K562 (cell line): ENCODE measurements around the gene GSS. TPM values are rescaled to one million over a fixed set of nuclear protein-coding genes. Genes with fewer than 3 reads are reported as not detected.
A peak's percentile ranks its signal among the peaks of the same experiment; 100 is the strongest.

Experiments
- ATAC-seq: fragments of 200-7000 bp; cut with Tn5 transposase; 3 replicates; pipeline ENCODE4 v1.9.1; 2020; ENCODE audit warnings: moderate library complexity
- BruUV-seq: library from RNA; stranded (reverse); fragments of 400-500 nt; replicated peaks from 2 replicates; lab custom pipeline; 2021; lab: Mats Ljungman, UMichigan
- CTCF ChIA-PET: fragments of 300-600 bp; formaldehyde crosslinking; extraction: SDS; loops from one replicate; lab custom pipeline; 2021; ENCODE audit warnings: low intra/inter-chr PET ratio; lab: Yijun Ruan, JAX
- POLR2A ChIA-PET: fragments of 300-600, 350-650 bp; sonication (Branson Sonifier 250); formaldehyde crosslinking; extraction: SDS; loops from one replicate; lab custom pipeline; 2021; ENCODE audit warnings: antibody characterized with exemption, inconsistent platforms; lab: Yijun Ruan, JAX
- DNase-seq, 4 experiments: peaks; one replicate each; pipeline versions ENCODE4 v3.0.0 to v3.0.0-alpha.2; 2011 to 2018; ENCODE audit warnings: low spot score in 3 of 4, mixed read lengths in 3 of 4; ENCODE audit errors: extremely low read depth in 1 of 4
- FAIRE-seq: peaks from 2 replicates; lab custom pipeline; 2011; peaks lifted over from hg19 to GRCh38; lab: Jason Lieb, UNC
- H2AFZ ChIP-seq: 2 replicates; pipeline ENCODE4 v1.6.0; 2011; ENCODE audit warnings: low read depth, low read length, control low read depth, inconsistent platforms
- H3K27ac ChIP-seq: fragments of 200-600 bp; 3 replicates; pipeline ENCODE4 v1.8.0; 2011; ENCODE audit warnings: low read depth, mild to moderate bottlenecking, control low read depth, inconsistent platforms, low read length, moderate library complexity, mixed read lengths; ENCODE audit errors: extremely low read depth
- H3K27me3 ChIP-seq, 2 experiments: fragments of 300-600 bp in 1 of 2; 2 replicates in 1 of 2; 3 replicates in 1 of 2; pipeline versions ENCODE4 v1.6.0 to v1.8.0; 2011; ENCODE audit warnings: inconsistent platforms in 2 of 2, low read length in 2 of 2, mild to moderate bottlenecking in 1 of 2, mixed read lengths in 1 of 2, moderate library complexity in 1 of 2; ENCODE audit not compliant: control insufficient read depth in 2 of 2, insufficient read depth in 2 of 2
- H3K36me3 ChIP-seq: fragments of 300-600 bp; 3 replicates; pipeline ENCODE4 v1.8.0; 2011; ENCODE audit warnings: mild to moderate bottlenecking, low read length, inconsistent platforms; ENCODE audit not compliant: control insufficient read depth, insufficient read depth
- H3K4me1 ChIP-seq, 2 experiments: fragments of 200-600 bp in 1 of 2; replicated peaks in 1 of 2; 2 replicates in 1 of 2; 3 replicates in 1 of 2; pipeline versions ENCODE4 v1.5.1 to v1.8.0; 2011; ENCODE audit warnings: inconsistent platforms in 2 of 2, low read length in 2 of 2, mild to moderate bottlenecking in 1 of 2, mixed read lengths in 1 of 2, moderate library complexity in 1 of 2; ENCODE audit not compliant: control insufficient read depth in 2 of 2, insufficient read depth in 2 of 2
- H3K4me2 ChIP-seq: 2 replicates; pipeline ENCODE4 v1.6.1; 2011; ENCODE audit warnings: low read length, control low read depth, inconsistent platforms, mixed read lengths; ENCODE audit not compliant: insufficient read depth
- H3K4me3 ChIP-seq: fragments of 200-600 bp; sonication (generic), shearing (Covaris generic); 2 replicates; pipeline ENCODE4 v1.5.1; 2016; ENCODE audit warnings: control low read depth, inconsistent platforms
- H3K79me2 ChIP-seq: fragments of 200-600 bp; 3 replicates; pipeline ENCODE4 v1.8.0; 2011; ENCODE audit warnings: low read length, inconsistent platforms; ENCODE audit not compliant: control insufficient read depth, insufficient read depth
- H3K9ac ChIP-seq, 2 experiments: 2 replicates each; pipeline versions ENCODE4 v1.6.0 to v1.6.1; 2011; ENCODE audit warnings: low read depth in 2 of 2, low read length in 2 of 2, control low read depth in 1 of 2, inconsistent platforms in 1 of 2, mild to moderate bottlenecking in 1 of 2, mixed read lengths in 1 of 2; ENCODE audit not compliant: insufficient read depth in 1 of 2
- H3K9me1 ChIP-seq: one replicate; pipeline ENCODE4 v1.6.0; 2011; ENCODE audit warnings: inconsistent platforms, mild to moderate bottlenecking, low read length, moderate library complexity; ENCODE audit not compliant: control insufficient read depth, insufficient read depth
- H3K9me3 ChIP-seq: replicated peaks from 2 replicates; pipeline ENCODE4 v1.5.1; 2011; ENCODE audit warnings: low read depth, low read length, inconsistent platforms; ENCODE audit not compliant: control insufficient read depth, insufficient read depth
- H4K20me1 ChIP-seq: replicated peaks from 2 replicates; pipeline ENCODE4 v1.6.1; 2011; ENCODE audit warnings: low read length, inconsistent platforms, mixed read lengths; ENCODE audit not compliant: control insufficient read depth, insufficient read depth
- BACH1 ChIP-seq: fragments of 200-800 bp; sonication (Bioruptor generic); IDR thresholded peaks from 2 replicates; pipeline ENCODE4 v1.6.1; 2016; ENCODE audit warnings: missing genetic modification characterization, missing compliant biosample characterization
- BRCA1 ChIP-seq, 2 experiments: fragments of 450-650 bp in 1 of 2; sonication (generic) in 1 of 2; formaldehyde crosslinking in 1 of 2; IDR thresholded peaks; 2 replicates each; pipeline versions ENCODE4 v1.5.0 to v1.6.1; 2017 to 2020; ENCODE audit warnings: mild to moderate bottlenecking in 1 of 2, missing genetic modification reagents in 1 of 2
- CHD4 ChIP-seq: fragments of 200-600 bp; sonication (generic); IDR thresholded peaks from 3 replicates; pipeline ENCODE4 v1.6.1; 2012; ENCODE audit warnings: low read depth, mild to moderate bottlenecking, mixed read lengths, low read length, inconsistent platforms; ENCODE audit not compliant: insufficient read depth, insufficient replicate concordance, poor library complexity, severe bottlenecking
- CUX1 ChIP-seq: fragments of 200-800 bp; sonication (Bioruptor generic); IDR thresholded peaks from 2 replicates; pipeline ENCODE4 v1.6.1; 2016; ENCODE audit warnings: missing genetic modification characterization, missing compliant biosample characterization
- HNRNPH1 ChIP-seq: fragments of 200-400 bp; formaldehyde crosslinking; optimal IDR thresholded peaks from 2 replicates; pipeline ENCODE3; 2017; ENCODE audit warnings: low read depth, mild to moderate bottlenecking, low read length, moderate library complexity
- PHF8 ChIP-seq: fragments of 200-600 bp; sonication (generic); IDR thresholded peaks from 2 replicates; pipeline ENCODE4 v1.6.1; 2012; ENCODE audit warnings: mixed run types, mild to moderate bottlenecking, inconsistent platforms, low read length, moderate library complexity, borderline replicate concordance
- TSC22D4 ChIP-seq: fragments of 450-650 bp; IDR thresholded peaks from 2 replicates; pipeline ENCODE4 v1.6.1; 2016; ENCODE audit warnings: missing genetic modification characterization, missing biosample characterization, control low read depth
- ZNF316 ChIP-seq: fragments of 450-650 bp; IDR thresholded peaks from 2 replicates; pipeline ENCODE4 v1.6.1; 2016
- ZNF324 ChIP-seq: fragments of 250-450 bp; sonication (Bioruptor Pico); IDR thresholded peaks from 2 replicates; pipeline ENCODE4 v1.4.0; 2020; ENCODE audit warnings: mild to moderate bottlenecking
- in situ Hi-C: fragments of 300-500 bp; cut with MboI; formaldehyde crosslinking; loops from 4 replicates; pipeline ENCODE4 v1.15.0; 2018; ENCODE audit warnings: inconsistent platforms, mixed read lengths
- intact Hi-C: fragments of 100-400 bp; cut with micrococcal nuclease; formaldehyde crosslinking; loops from 2 replicates; pipeline ENCODE4 v1.14.2; 2022
- polyA plus RNA-seq, 8 experiments: library from polyadenylated mRNA; depleted of rRNA in 4 of 8; stranded (reverse) in 5 of 8; unstranded in 3 of 8; fragments of >200 nt; fragmentation: Nextera tagmentation in 2 of 8; fragmentation: Illumina TruSeq in 1 of 8; extraction: Ambion mirVana in 2 of 8; extraction: Trizol in 1 of 8; gene quantifications; 2 replicates each; pipeline versions ENCODE4 v1.2.1 to v1.2.3, GENCODE V29; 2011 to 2014; ENCODE audit warnings: inconsistent platforms in 1 of 8, missing spikeins in 1 of 8
- total RNA-seq, 7 experiments: library from RNA; depleted of rRNA in 6 of 7; stranded (reverse); fragments of >200 nt in 6 of 7; fragmentation: Illumina TruSeq in 2 of 7; extraction: Trizol in 2 of 7; gene quantifications; 2 replicates each; pipeline versions ENCODE4 v1.2.1 to v1.2.3, GENCODE V29; 2011 to 2021; ENCODE audit warnings: low replicate concordance in 1 of 7
- TF ChIP-seq, protein P1 (sequence below), 2 experiments: fragments of 150-350 bp in 1 of 2; IDR thresholded peaks; 2 replicates each; pipeline ENCODE4 v1.6.1; 2012 to 2016; ENCODE audit warnings: low read depth in 2 of 2, low read length in 2 of 2, mild to moderate bottlenecking in 1 of 2, moderate library complexity in 1 of 2
- TF ChIP-seq, protein P2 (sequence below): fragments of 450-650 bp; IDR thresholded peaks from 2 replicates; pipeline ENCODE4 v1.6.1; 2018; ENCODE audit warnings: mild to moderate bottlenecking, low read depth; ENCODE audit not compliant: partially characterized antibody

The GSS gene
- total and polyA plus RNA-seq, 9 of the 15 experiments (the other 6 are each of a cell fraction or from before 2014, with no cell fraction given): 18.4 to 165 (median 89.4) TPM

- FAIRE-seq: peak; percentile 15
These were observed 7.6 kb downstream of the GSS start for GRCh38 chr20:34948030-34948429.

More at GRCh38 chr20:34948030-34948429, 7.6 kb downstream of the GSS start:
- TF ChIP-seq BACH1 (no peak), HNRNPH1 (no peak), ZNF316 (no peak), TSC22D4 (no peak), PHF8 (no peak), ZNF324 (CRISPR knock-in tag) (no peak), CHD4 (no peak), CUX1 (no peak), BRCA1 (IDR thresholded peaks at IDR 0.05) (no peak), BRCA1 (CRISPR knock-in tag; IDR thresholded peaks at IDR 0.05) (no peak)
- TF ChIP-seq, protein P1, sequence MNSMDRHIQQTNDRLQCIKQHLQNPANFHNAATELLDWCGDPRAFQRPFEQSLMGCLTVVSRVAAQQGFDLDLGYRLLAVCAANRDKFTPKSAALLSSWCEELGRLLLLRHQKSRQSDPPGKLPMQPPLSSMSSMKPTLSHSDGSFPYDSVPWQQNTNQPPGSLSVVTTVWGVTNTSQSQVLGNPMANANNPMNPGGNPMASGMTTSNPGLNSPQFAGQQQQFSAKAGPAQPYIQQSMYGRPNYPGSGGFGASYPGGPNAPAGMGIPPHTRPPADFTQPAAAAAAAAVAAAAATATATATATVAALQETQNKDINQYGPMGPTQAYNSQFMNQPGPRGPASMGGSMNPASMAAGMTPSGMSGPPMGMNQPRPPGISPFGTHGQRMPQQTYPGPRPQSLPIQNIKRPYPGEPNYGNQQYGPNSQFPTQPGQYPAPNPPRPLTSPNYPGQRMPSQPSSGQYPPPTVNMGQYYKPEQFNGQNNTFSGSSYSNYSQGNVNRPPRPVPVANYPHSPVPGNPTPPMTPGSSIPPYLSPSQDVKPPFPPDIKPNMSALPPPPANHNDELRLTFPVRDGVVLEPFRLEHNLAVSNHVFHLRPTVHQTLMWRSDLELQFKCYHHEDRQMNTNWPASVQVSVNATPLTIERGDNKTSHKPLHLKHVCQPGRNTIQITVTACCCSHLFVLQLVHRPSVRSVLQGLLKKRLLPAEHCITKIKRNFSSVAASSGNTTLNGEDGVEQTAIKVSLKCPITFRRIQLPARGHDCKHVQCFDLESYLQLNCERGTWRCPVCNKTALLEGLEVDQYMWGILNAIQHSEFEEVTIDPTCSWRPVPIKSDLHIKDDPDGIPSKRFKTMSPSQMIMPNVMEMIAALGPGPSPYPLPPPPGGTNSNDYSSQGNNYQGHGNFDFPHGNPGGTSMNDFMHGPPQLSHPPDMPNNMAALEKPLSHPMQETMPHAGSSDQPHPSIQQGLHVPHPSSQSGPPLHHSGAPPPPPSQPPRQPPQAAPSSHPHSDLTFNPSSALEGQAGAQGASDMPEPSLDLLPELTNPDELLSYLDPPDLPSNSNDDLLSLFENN (IDR thresholded peaks at IDR 0.05; ENCODE audit: low read depth in 2 of 2, low read length in 2 of 2): no peak
- TF ChIP-seq, protein P2, sequence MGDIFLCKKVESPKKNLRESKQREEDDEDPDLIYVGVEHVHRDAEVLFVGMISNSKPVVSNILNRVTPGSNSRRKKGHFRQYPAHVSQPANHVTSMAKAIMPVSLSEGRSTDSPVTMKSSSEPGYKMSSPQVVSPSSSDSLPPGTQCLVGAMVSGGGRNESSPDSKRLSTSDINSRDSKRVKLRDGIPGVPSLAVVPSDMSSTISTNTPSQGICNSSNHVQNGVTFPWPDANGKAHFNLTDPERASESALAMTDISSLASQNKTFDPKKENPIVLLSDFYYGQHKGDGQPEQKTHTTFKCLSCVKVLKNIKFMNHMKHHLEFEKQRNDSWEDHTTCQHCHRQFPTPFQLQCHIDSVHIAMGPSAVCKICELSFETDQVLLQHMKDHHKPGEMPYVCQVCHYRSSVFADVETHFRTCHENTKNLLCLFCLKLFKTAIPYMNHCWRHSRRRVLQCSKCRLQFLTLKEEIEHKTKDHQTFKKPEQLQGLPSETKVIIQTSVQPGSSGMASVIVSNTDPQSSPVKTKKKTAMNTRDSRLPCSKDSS: no peak
- TF ChIP-seq, all 486 proteins: peak for 0
- peaks cover 80% of the 10 kb centered on the region for H3K36me3 ChIP-seq
- H3K9me1 ChIP-seq: no peaks in the 10 kb centered on the region
- H3K79me2 ChIP-seq: peaks cover 3% of the 10 kb centered on the region; the same call in 1 of the 3 replicates
- BruUV-seq: no TSS peak
- ChIA-PET POLR2A (interaction anchor here (0.6 kb wide), 1 partner anchor 254 kb away, joined by 4 read pairs; no protein-coding TSS in a partner anchor), CTCF (no interaction called here)
- in situ Hi-C loops (no loop called here), intact Hi-C loops (no loop called here)
- H3K4me2 ChIP-seq: no peak overlapping the region
- no peaks in the 10 kb centered on the region for H3K27me3 ChIP-seq
- H3K27ac ChIP-seq: no peak overlapping the region
- DNase-seq (no peak), ATAC-seq (no peak)
- peaks cover 0 to 3% of the 10 kb centered on the region in 2 experiments; a peak in 2 of 5 replicates for H3K4me1 ChIP-seq
- no peak overlapping the region for H3K4me3 ChIP-seq
- no peaks in the 10 kb centered on the region for H3K9me3 ChIP-seq
- no peaks in the 10 kb centered on the region for H4K20me1 ChIP-seq
- H3K9ac ChIP-seq: no peak overlapping the region
- no peak overlapping the region for H2AFZ ChIP-seq
